ENCODE results near the gene PSAT1.

PSAT1 gene

DNA sequence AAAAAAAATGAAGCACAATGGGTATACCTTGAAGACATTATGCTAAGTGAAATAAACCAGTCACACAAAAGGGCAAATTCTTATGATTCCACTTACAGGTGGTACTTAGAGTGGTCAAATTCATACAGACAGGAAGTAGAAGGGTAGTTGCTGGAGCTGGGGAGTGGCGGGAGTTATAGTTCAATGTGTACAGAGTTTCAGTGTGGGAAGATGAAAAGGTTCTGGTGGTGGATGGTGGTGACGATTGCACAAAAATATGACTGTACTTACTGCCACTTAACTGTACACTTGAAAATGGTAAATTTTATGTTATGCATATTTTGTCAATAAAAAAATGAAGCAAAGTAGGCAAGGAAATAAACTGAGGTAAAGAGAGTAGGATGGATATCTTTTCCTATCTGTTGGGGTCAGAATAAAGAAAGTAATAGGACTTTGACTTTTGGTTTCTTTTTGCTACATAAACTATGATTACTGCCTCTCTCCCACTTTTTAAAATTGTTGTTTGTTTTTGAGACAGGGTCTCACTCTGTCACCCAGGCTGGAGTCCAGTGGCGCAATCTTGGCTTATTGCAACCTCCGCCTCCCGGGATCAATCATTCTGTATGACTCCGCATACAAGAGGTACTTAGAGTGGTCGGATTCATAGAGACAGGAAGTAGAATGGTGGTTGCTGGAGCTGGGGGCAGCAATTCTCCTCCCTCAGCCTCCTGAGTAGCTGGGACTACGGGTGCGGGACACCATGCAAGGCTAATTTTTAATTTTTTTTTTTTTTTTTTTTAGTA, 4.0 kb upstream of the PSAT1 start:
- DNase-seq (ENCODE audit: low spot score) (no peak), FAIRE-seq (no peak)

DNA sequence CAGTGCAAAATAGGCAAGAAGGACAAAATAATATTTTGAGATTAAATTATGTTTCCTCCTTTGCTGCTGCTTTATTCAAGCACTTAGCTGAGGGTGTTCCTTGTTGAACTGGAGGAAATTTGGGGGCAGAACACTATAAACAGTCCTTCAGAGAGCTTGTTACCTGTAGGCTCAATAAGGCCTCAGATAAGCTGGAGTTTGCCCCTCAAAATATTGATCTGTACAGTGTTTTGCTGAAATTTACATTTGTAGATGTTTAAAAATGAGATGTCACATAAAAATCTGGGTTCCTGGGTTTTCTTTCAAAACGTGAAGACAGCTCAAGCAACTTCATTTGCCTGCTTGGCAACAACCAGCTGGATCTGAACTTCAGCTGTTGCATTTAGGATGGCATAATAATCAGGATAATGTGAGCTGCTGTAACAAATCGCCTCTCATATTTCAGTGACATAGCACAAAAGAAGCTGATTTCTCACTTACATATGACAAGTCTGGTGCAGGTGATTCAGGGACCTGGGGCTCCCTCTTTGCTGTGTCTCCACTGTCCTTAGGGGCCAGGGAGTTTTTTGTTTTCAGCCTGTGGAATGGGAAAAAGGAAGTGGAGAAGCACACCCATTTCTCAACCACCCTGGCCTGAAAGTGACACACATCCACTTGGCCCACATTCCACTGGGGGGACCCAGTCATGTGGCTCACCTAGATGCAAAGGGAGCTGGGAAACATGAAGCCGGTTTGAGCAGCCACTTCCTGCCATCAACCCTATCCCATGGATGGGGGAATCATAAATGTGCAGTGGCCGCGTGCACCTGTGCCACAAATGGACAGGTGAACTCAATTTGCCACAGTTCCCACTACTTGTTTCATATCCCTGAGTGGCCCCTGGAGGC, 2.4 kb upstream of the PSAT1 start:
- FAIRE-seq: no peak

DNA sequence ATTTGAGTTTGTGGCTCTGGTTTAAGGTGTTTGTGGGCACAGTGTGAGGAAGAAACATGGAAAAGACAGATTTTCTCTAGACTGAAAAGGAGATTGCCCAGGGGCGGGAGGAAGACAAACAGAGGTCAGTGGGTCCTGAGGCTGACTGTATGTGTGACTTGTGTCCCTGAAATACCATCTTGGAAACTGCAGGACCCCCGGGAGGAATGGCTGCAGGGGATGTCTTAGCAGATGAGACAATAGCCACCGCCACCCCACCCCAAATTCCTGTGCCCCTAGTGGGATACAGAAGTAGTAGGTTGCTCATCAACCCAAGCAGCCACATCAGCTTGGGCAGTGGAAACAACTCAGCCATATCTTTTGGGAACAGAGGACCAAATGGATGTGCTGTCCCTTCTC, 1.7 kb upstream of the PSAT1 start:
- FAIRE-seq (no peak), DNase-seq (ENCODE audit: low spot score) (no peak)

More for the DNA sequence above, 2.4 kb upstream of the PSAT1 start:
- no peak for DNase-seq (ENCODE audit: low spot score)

DNA sequence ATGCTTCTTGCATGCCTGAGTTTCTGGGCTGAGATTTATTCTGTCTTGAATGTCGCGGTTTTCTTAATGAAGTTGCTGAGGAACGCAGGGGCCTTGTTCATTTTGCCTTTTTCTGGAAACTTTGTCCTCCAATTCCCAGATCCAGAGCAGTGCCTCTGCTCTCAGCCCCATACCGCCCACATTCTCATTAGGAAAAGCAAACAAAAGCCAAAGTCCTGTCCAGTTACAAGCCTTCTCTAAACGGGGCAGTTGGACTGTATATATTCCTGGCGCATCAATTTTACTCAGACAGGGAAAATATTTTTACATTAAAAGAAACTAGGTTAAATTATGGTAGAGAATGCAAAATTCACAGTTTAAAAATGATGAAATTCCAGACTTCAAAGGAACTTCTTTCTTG, 1.2 kb upstream of the PSAT1 start:
- FAIRE-seq: no peak
- no peak for DNase-seq (ENCODE audit: low spot score)

DNA sequence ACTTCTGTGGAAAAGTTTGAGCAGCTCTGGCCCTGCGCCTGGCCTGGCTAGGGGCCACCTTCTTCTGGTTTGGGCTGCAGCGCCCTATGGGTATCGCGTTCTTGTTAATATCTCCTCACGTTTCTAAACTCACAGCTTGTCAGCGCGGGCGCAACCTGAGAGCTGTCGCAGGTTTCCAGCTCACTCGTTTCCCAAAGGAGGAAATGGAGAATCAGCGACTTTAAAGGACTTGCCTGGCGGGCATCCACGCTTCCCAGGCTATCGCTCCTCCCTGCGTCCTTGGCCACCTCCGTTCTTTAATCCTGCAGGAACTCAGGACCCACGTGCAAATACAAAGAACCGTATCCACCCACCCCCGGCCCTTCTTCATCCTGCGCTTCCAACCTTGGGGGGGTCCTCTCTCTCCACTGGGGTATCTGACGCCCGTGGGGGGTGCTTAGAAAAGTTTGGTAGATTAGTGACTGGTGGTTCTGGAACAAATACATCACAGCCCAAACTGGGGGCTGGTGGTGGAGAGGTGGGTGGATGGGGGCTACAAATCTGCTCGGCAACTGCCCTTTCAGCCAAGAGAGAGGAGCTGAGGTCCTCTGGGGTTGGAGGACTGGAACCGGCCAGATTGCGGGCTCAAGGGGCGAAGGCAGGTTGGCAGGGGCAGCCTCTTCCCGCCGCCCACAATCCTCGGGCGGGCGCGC, 578 bp upstream of the PSAT1 start:
- no peak for FAIRE-seq
- no peak for DNase-seq (ENCODE audit: low spot score)

DNA sequence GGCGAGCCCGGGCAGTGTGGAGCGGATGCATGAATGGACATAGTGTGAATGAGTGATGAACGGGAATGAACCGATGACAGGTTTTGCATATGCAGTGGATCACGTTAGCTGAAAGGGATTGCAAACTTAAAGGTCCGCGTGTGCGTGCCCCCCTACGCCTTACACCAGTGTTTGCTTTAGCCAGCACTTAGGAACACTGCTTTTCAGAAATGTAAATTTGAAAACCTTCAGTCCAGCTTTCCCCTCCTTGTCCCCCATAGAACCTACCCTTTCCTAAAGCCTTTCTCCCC, 692 bp downstream of the PSAT1 start:
- no peak for FAIRE-seq

DNA sequence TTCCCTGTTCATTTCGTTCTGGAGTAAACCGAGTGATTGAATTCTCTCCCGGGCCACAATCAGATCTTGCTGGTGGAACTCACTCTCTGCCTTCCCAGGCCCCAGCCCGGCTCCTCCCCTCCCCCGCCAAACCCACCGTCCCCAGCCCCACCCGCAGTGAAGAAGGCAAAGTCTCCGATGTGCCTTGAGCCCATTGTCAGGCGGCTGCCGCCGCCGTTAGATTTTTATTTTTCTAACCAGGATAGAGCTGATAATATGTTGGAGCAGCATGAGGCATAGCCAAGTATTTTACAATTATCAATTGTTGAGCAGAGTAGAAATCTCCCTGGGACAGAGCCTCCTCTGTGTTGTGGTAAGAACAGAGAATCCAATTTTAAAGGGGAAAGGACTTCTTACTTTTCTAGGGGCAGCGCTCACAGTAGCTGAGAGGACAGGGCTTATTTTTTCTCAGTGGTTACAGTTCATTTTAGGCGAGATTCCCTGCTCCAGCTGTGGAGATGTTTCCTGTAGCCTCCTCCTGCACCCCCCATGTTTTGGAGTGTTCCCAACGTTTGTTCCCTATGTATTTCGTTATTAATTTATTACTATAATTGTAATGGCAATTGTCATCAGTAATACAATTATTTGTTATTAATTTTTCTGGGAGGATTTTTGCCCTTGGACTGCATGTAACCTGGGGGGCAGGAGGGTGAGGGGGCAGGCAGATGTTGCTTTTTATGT, 1.3 kb downstream of the PSAT1 start:
- no peak for FAIRE-seq
- no peak for DNase-seq (ENCODE audit: low spot score)

More for the DNA sequence above, 692 bp downstream of the PSAT1 start:
- DNase-seq (ENCODE audit: low spot score): peak; percentile 52

DNA sequence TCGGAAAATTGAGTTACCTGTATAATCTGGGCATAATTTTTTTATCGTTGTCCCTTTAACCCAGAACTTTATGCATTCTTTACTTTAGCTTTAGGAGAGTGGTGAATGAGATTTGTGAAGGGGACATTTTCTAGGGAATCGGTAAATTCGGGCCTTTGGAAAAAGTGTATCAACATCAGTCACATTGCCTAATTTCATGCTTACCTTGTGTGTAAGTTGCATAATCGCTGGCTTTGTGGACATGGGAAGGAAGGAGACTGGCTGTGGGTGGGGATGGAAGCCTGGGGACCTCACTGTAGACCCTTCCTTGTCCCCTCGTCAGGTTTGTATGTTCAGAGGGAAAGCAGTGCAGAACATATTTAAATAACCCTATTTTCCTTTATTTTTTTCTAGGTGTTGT, 3.3 kb downstream of the PSAT1 start:
- DNase-seq (ENCODE audit: low spot score) (no peak), FAIRE-seq (no peak)

DNA sequence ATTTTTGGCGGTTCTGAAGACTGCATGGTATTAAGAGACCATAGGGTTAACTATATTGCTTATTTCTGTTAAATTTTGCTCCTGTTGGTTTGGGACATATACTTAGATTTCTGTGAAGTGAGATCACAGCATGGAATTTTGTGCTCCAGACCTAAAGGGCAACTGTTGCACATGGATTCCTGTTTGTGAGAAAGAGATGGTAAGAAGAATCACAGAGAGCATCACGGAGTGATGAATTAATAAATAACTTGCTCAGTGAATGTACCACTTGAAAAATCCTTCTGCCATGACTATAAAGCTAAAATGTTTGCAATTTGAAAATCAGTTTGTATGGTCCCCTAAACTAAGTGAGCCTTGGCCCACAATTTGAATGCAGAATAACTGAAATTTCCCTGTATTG, 4.5 kb downstream of the PSAT1 start:
- FAIRE-seq (no peak), DNase-seq (ENCODE audit: low spot score) (no peak)

DNA sequence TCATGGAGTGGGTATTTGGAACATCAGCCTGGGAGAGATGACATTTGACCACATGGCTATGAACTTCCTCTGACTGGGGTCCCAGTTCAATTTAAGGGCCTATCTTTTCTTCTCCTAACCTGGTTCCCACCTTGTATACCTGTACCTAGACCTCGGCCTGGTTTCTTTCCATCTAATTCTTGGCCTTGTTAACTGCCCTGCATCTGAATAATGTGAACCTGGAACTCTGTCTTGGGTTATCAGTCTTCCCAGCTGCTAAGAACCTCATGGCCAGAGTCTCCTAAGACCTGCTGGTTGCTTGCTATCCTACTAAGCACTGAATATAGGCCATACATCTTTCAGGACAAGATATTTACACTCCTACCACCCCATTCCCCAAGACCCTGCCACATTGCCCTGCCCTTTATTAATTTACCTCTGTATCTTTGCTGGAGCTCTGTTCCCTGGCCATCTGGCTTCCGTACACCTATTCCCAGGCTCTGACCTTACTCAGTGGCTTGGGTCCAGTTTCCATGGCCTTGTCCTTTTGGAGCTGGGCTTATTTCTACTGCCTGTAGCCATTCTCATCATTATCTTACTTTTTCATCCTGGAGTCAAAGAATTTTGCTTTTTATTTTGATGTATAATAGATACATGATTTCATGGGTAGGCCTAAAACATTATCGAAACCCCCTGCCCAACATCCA, 6.6 kb downstream of the PSAT1 start:
- no peak for DNase-seq (ENCODE audit: low spot score)
- no peak for FAIRE-seq

DNA sequence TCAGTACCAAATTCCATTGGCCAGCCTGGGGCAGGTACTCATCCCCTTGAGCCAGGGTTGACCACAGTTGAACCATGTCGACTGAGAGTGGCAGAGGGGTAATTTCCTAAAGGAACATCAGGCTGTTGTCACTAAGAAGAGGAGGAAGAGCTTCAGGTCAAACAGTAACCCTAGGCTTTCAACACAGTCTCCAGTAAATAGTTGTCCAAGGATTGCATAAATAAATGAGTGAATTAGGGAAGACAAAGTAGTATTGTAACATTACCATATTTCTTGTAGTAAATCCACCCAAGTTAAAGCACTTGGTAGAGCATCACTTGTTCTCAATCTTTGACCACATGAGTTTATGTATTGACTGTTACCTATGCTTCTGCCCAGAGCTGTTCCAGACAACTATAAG, 7.4 kb downstream of the PSAT1 start:
- DNase-seq (ENCODE audit: low spot score): no peak

DNA sequence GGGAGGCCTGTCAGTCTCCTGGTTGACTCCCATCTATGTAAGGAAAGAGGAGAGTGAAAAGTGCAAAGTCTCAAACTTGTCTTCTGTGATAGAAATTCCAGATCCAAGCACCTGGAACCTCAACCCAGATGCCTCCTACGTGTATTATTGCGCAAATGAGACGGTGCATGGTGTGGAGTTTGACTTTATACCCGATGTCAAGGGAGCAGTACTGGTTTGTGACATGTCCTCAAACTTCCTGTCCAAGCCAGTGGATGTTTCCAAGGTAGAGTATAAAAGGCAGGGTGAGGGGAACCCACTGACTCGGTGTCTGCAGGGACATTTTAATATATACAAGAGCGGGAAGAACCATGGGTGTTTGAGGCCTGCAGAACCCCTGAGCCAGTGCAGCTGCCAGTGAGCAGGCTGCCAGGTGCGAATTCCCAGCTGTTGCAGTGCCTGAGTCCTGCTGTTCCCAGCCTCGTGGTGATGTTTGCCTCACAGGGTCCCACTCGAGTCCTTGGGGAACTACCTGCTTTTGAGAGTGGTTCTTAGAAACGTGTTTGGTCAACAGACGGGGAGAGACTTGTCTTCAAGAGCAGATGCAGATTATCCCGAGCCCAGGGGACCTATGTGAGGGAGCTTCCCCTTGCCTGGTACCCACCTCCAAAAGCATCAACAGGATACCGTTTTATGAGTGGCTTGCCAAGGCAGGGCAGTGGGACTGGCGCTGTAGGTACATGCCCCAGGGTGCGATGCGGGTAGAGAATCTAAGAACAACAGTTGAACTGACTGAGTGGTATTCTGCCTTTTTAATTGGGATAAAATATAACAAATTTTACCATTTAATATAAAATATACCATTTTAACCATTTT, 9.5 kb downstream of the PSAT1 start:
- no peak for FAIRE-seq

More for the DNA sequence above, 7.4 kb downstream of the PSAT1 start:
- FAIRE-seq: no peak

DNA sequence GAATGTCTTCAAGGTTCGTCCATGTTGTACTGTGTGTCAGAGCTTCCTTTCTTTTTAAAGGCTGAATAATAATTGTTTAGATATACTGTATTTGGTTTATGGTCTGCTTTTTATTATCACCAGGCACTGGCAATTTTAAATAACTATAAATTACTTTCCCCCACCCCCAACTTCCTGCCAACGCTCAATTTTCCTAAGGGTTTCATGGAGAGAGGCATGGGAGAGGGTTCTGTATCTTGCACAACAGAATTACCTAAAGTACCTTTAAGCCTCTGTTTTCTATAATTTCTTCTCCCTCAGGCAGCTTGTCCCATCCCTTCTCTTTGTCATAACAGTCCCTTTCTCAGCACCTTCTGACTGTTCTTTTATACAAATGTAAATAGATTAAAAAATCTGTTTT, 10.4 kb downstream of the PSAT1 start:
- FAIRE-seq (no peak), DNase-seq (ENCODE audit: low spot score) (no peak)

More for the DNA sequence above, 9.5 kb downstream of the PSAT1 start:
- DNase-seq (ENCODE audit: low spot score): no peak

DNA sequence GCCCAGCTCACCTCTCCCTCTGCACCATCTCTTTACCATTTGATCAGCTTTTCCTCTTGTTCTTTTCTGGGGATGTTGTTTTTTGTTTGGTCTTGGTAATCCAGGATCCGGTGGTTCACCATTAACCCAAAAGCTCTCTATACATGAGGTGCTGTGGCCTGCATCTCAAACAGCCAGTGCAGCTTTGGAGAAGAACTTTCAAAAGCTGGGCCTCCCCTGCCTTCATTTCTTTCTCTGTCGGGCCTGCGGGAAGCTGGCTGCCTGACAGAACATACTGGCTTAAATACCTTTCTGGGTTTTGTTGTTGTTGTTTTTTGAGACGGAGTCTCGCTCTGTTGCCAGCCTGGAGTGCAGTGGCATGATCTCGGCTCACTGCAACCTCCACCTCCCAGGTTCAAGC, 12.1 kb downstream of the PSAT1 start:
- FAIRE-seq (no peak), DNase-seq (ENCODE audit: low spot score) (no peak)

DNA sequence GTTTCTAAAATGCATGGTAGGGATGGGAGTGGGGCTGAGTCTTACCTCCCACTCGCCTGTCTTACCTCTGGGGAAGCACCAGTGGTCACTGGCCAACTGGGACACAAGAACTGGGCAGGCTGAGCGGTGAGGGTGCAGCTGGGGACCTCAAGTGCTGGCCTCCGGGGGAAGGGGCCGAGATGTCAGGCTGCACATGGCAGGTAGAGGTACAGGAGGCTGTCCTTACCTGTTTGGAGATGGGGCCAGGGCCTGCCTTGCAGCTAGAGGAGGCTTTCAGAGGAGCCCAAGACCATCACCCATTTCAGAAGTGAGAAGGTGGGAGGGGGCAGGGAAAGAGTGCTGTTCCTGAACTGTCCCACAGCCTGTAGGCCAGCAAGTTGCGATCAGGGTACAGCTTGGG, 14.2 kb downstream of the PSAT1 start:
- DNase-seq (ENCODE audit: low spot score): no peak
- FAIRE-seq: no peak

DNA sequence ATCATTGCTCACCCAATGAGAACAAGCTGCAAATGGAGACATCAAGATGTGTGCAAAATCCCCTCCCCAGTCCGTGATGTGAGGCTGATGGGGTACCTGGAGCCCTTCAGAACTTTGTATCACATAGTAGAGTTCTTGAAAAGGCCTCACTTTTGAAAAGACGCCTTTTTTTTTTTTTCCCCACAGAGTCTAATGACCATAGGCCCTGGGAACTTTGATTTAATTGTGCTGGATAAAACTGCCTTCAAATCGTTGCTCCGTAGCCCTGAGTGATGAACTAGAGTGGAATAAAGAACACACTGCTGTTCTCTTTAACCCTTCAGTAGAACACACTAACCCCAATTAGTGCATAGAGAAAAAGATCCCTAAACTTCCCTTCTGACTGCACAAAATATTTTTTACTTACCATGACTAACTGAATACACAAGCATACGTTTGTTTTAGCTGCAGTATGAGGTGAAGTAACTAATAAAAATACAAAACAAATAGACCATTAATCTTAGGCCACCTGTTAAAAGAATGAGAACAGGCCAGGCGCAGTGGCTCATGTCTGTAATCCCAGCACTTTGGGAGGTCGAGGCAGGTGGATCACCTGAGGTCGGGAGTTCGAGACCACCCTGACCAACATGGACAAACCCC, 15.1 kb downstream of the PSAT1 start:
- DNase-seq (ENCODE audit: low spot score) (no peak), FAIRE-seq (no peak)

DNA sequence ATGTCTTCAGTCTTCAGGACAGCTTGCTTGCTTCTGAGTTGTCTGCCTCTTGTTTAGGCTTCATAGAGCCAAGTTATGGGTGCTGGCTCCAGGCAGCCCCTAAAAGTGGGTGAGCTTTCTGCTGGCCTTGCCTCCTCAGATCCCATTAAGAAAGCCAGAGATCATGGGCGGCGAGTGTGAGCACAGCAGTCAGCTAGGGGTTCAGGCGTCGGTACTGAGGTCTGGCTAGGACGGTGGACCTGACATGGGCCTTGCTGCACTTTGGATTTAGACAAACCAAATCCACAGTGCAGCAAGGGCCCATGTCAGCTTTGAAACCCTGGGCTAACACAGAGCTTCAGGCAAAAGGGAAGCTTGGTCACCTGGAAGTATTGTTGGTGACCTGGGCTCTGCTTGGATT, 17.6 kb downstream of the PSAT1 start:
- DNase-seq (ENCODE audit: low spot score): no peak
- FAIRE-seq: no peak

DNA sequence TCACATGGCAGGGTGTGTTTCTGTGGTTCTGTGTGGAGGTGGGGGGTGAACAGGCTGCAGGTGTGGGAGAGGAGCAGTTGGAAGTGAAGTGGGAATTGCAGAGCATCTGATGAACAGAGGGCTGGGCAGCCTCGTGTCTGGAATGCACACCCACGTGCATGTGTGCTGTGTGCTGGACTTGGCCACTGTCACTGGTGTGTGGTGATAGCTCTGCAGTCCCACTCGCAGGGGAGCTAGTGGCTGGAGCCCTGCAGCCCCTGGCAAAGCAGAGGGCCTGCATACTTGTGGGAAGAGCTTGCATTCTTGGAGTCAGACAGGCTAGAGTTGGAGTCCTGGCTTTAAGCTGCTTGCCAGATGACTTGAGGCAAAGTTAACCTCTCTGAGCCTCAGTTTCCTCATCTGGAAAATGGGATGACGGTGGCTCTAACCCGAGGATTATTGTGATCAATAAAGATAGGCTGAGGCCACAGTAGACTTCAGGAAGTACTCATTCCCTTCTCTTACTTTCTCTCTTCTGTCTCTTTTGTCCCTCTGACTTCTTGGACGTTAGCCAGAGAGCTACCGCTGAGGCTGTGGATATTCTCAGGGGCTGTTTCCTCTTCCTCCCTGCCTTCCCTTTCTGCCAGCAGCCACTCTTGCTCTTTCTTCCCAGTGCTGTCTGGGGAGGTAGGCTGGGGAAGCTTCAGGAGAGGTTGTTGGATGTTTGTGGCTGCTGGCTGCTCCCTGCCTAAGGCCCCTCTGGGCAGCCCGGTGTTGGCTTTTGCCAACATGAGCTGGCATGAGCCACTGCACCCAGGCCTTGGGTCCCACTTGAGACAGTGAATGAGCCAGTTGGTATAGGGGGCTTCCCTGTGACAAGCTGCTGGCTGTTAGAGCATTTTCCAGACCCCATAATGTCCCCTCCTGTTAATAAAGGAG, 18.3 kb downstream of the PSAT1 start:
- no peak for FAIRE-seq

More for the DNA sequence above, 18.3 kb downstream of the PSAT1 start:
- no peak for DNase-seq (ENCODE audit: low spot score)

All from RCC 7860 (cell line).